ENCODE data around the gene LSP1. TPM values are rescaled to one million over a fixed set of nuclear protein-coding genes. Genes with fewer than 3 reads are reported as not detected.

The LSP1 gene
- total and polyA plus RNA-seq, 2 donors (not counting 1 experiment from before 2014, with no cell fraction given), result 0.19 to 1.8 TPM

- H3K4me3 ChIP-seq (replicated peaks in 1 of 4; ENCODE audit: control extremely low read depth in 1 of 4, insufficient read depth in 1 of 4, low read depth in 3 of 4, low read length in 4 of 4), result no peak overlapping the region
- no peak overlapping the region for H2AFZ ChIP-seq (ENCODE audit: low read length)
- H3K27ac ChIP-seq (ENCODE audit: insufficient read depth, low read length), result no peak overlapping the region
- H3K9ac ChIP-seq (ENCODE audit: insufficient read depth, low read length), result no peak overlapping the region
- no peaks in the 10 kb centered on the region for H3K9me3 ChIP-seq (ENCODE audit: control insufficient read depth, insufficient read depth, low read depth, low read length)
- H3K36me3 ChIP-seq (ENCODE audit: control insufficient read depth, insufficient read depth, low read length), result no peaks in the 10 kb centered on the region
- H4K20me1 ChIP-seq (ENCODE audit: control insufficient read depth, extremely low read depth, insufficient read depth, low read length), result no peaks in the 10 kb centered on the region
- H3K4me1 ChIP-seq (ENCODE audit: control insufficient read depth, extremely low read depth, insufficient read depth, low read length), result peaks cover 8% of the 10 kb centered on the region
- no peak overlapping the region for H3K4me2 ChIP-seq (ENCODE audit: extremely low read depth, insufficient read depth, low read length)
- no peaks in the 10 kb centered on the region for H3K79me2 ChIP-seq (ENCODE audit: control insufficient read depth, insufficient read depth, low read length)
- no peak for DNase-seq (ENCODE audit: low read depth in 2 of 2)
- H3K27me3 ChIP-seq (ENCODE audit: control insufficient read depth, insufficient read depth, low read length), result peaks cover 4% of the 10 kb centered on the region
- no peak for TF ChIP-seq CTCF (conservative IDR thresholded peaks at IDR 0.05 in 1 of 2, IDR thresholded peaks at IDR 0.05 in 1 of 2; ENCODE audit: low read depth in 1 of 2, low read length in 2 of 2)
- TF ChIP-seq EZH2 (IDR thresholded peaks at IDR 0.05; ENCODE audit: low read length, missing control alignments), result no peak
Observed at GRCh38 chr11:1825785-1826451, 27.0 kb upstream of the LSP1 start.

- Histone ChIP-seq H3K4me2 (ENCODE audit: extremely low read depth, insufficient read depth, low read length) (no peak overlapping the region), H3K27me3 (ENCODE audit: control insufficient read depth, insufficient read depth, low read length) (peaks cover 4% of the 10 kb centered on the region), H3K9ac (ENCODE audit: insufficient read depth, low read length) (no peak overlapping the region), H3K9me3 (ENCODE audit: control insufficient read depth, insufficient read depth, low read depth, low read length) (no peaks in the 10 kb centered on the region), H3K36me3 (ENCODE audit: control insufficient read depth, insufficient read depth, low read length) (no peaks in the 10 kb centered on the region), H3K4me3 (replicated peaks in 1 of 4; ENCODE audit: control extremely low read depth in 1 of 4, insufficient read depth in 1 of 4, low read depth in 3 of 4, low read length in 4 of 4) (no peak overlapping the region), H3K79me2 (ENCODE audit: control insufficient read depth, insufficient read depth, low read length) (no peaks in the 10 kb centered on the region), H3K4me1 (ENCODE audit: control insufficient read depth, extremely low read depth, insufficient read depth, low read length) (peaks cover 8% of the 10 kb centered on the region), H4K20me1 (ENCODE audit: control insufficient read depth, extremely low read depth, insufficient read depth, low read length) (no peaks in the 10 kb centered on the region), H3K27ac (ENCODE audit: insufficient read depth, low read length) (peak overlapping the region; percentile 23), H2AFZ (ENCODE audit: low read length) (no peak overlapping the region)
- TF ChIP-seq CTCF (conservative IDR thresholded peaks at IDR 0.05 in 1 of 2, IDR thresholded peaks at IDR 0.05 in 1 of 2; ENCODE audit: low read depth in 1 of 2, low read length in 2 of 2) (peak in 1 of 2 donors; percentile 30), EZH2 (IDR thresholded peaks at IDR 0.05; ENCODE audit: low read length, missing control alignments) (no peak)
- peak; percentile 75 to 88 for DNase-seq (ENCODE audit: low read depth in 2 of 2)
Observed at GRCh38 chr11:1826552-1827094, 26.3 kb upstream of the LSP1 start.

- peak overlapping the region; percentile 51 for H3K4me2 ChIP-seq (ENCODE audit: extremely low read depth, insufficient read depth, low read length)
- no peak overlapping the region for H3K4me3 ChIP-seq (replicated peaks in 1 of 4; ENCODE audit: control extremely low read depth in 1 of 4, insufficient read depth in 1 of 4, low read depth in 3 of 4, low read length in 4 of 4)
- H3K9me3 ChIP-seq (ENCODE audit: control insufficient read depth, insufficient read depth, low read depth, low read length), result no peaks in the 10 kb centered on the region
- H3K36me3 ChIP-seq (ENCODE audit: control insufficient read depth, insufficient read depth, low read length), result no peaks in the 10 kb centered on the region
- TF ChIP-seq CTCF (conservative IDR thresholded peaks at IDR 0.05 in 1 of 2, IDR thresholded peaks at IDR 0.05 in 1 of 2; ENCODE audit: low read depth in 1 of 2, low read length in 2 of 2), result no peak
- no peak for TF ChIP-seq EZH2 (IDR thresholded peaks at IDR 0.05; ENCODE audit: low read length, missing control alignments)
- peak overlapping the region; percentile 23 for H3K27ac ChIP-seq (ENCODE audit: insufficient read depth, low read length)
- no peak overlapping the region for H3K9ac ChIP-seq (ENCODE audit: insufficient read depth, low read length)
- peaks cover 8% of the 10 kb centered on the region for H3K4me1 ChIP-seq (ENCODE audit: control insufficient read depth, extremely low read depth, insufficient read depth, low read length)
- no peaks in the 10 kb centered on the region for H3K79me2 ChIP-seq (ENCODE audit: control insufficient read depth, insufficient read depth, low read length)
- no peak overlapping the region for H2AFZ ChIP-seq (ENCODE audit: low read length)
- peaks cover 4% of the 10 kb centered on the region for H3K27me3 ChIP-seq (ENCODE audit: control insufficient read depth, insufficient read depth, low read length)
- H4K20me1 ChIP-seq (ENCODE audit: control insufficient read depth, extremely low read depth, insufficient read depth, low read length), result no peaks in the 10 kb centered on the region
- peak; percentile 74 to 90 for DNase-seq (ENCODE audit: low read depth in 2 of 2)
Observed at GRCh38 chr11:1827095-1827813, 25.6 kb upstream of the LSP1 start.

Data from fibroblast of lung (primary cell).